Choroid plexus epithelial cell (primary cell): ENCODE results near the gene KLRC2.
"Not testable (repeated sequence)": the region's sequence is repeated elsewhere in the genome, so short reads cannot be mapped to it uniquely, and the experiment has no call there.

ENCODE experiments used
- DNase-seq: peaks from one replicate; pipeline ENCODE4 v3.0.0-alpha.2; 2010; ENCODE audit warnings: low read depth
- H3K4me3 ChIP-seq: 2 replicates; pipeline ENCODE4 v1.5.1; 2011; ENCODE audit warnings: low read depth, mild to moderate bottlenecking, control low read depth, low read length, moderate library complexity
- TF ChIP-seq, protein P1 (sequence below): conservative IDR thresholded peaks from 2 replicates; pipeline ENCODE4 v1.5.1; 2011; ENCODE audit warnings: low read depth, mild to moderate bottlenecking, control low read depth, inconsistent platforms, low read length, moderate library complexity

The KLRC2 gene

GRCh38 chr12:10453156-10453555, 17.3 kb upstream of the KLRC2 start, which contains the start of gene KLRC1:
TSS of gene KLRC1 (minus strand) at chr12:10453377. CDS start at chr12:10451156, 2,221 bp downstream.
- TF ChIP-seq, protein P1, sequence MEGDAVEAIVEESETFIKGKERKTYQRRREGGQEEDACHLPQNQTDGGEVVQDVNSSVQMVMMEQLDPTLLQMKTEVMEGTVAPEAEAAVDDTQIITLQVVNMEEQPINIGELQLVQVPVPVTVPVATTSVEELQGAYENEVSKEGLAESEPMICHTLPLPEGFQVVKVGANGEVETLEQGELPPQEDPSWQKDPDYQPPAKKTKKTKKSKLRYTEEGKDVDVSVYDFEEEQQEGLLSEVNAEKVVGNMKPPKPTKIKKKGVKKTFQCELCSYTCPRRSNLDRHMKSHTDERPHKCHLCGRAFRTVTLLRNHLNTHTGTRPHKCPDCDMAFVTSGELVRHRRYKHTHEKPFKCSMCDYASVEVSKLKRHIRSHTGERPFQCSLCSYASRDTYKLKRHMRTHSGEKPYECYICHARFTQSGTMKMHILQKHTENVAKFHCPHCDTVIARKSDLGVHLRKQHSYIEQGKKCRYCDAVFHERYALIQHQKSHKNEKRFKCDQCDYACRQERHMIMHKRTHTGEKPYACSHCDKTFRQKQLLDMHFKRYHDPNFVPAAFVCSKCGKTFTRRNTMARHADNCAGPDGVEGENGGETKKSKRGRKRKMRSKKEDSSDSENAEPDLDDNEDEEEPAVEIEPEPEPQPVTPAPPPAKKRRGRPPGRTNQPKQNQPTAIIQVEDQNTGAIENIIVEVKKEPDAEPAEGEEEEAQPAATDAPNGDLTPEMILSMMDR, result no peak
- DNase-seq, result peak; percentile 48
- H3K4me3 ChIP-seq, result no peak within 1 kb of the TSS

DNA sequence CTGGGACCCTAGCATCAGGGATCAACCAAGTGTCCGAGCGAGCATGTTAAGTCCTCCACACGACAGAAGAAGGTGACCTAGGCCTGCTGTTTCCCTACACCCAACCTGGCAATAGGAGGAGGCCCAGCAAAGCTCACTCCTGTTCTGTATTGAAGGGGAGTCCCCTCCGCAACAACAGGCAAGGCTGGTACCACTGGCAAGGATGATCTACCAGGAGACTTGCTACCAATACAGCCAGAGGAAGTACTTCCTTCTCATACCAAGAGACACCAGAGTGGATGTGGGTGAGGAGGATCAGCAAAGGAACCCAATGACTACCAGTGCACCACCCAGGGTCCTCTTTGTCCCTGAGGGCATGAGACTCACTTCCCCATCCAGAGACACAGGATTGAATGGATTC, 12.4 kb upstream of the KLRC2 start:
- DNase-seq, result no peak
- no peak overlapping the region for H3K4me3 ChIP-seq
- TF ChIP-seq, protein P1, result no peak

DNA sequence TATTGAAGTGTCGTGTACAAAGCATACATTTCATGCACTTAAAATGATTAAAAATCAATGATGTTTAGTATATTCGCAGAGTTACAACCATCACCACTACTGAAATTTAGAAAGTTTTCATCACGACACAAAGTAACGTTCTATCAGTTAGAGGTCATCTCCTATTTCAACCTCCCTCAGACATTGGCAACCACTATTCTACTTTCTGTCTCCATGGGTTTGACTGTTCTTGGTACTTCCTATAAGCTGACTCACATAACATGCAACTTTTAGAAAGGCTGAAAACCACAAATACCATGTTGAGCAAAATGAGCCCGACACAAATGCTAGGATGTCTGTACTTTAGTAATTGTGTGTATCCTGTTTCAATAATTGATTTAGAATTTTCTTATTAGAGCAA, 10.2 kb upstream of the KLRC2 start:
- H3K4me3 ChIP-seq, result not testable (repeated sequence)
- DNase-seq, result peak; percentile 67

GRCh38 chr12:10441144-10441543, 5.3 kb upstream of the KLRC2 start:
- not testable (repeated sequence) for DNase-seq

GRCh38 chr12:10439608-10440274, 3.9 kb upstream of the KLRC2 start:
- not testable (repeated sequence) for DNase-seq, H3K4me3 ChIP-seq

More at GRCh38 chr12:10441144-10441543, 5.3 kb upstream of the KLRC2 start:
- H3K4me3 ChIP-seq, result not testable (repeated sequence)

GRCh38 chr12:10437601-10438000, 1.8 kb upstream of the KLRC2 start:
- H3K4me3 ChIP-seq, DNase-seq: not testable (repeated sequence)

DNA sequence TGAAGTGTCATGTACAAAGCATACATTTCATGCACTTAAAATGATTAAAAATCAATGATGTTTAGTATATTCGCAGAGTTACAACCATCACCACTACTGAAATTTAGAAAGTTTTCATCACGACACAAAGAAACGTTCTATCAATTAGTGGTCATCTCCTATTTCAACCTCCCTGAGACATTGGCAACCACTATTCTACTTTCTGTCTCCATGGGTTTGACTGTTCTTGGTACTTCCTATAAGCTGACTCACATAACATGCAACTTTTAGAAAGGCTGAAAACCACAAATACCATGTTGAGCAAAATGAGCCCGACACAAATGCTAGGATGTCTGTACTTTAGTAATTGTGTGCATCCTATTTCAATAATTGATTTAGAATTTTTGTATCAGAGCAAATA, 5.2 kb downstream of the KLRC2 start:
- H3K4me3 ChIP-seq, result not testable (repeated sequence)
- DNase-seq, result peak; percentile 35

DNA sequence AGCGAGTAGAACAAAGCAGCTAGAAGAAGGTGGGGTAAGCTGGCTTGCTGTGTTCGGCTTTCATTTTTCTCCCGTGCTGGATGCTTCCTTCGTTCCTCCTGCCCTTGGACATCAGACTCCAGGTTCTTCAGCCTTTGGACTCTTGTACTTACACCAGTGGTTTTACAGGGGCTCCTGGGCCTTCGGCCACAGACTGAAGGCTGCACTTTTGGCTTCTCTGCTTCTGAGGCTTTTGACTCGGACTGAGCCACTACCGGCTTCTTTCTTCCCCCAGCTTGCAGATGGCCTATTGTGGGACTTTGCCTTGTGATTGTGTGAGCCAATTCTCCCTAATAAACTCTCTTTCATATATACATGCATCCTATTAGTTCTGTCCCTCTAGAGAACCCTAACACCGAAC, 9.9 kb downstream of the KLRC2 start:
- not testable (repeated sequence) for H3K4me3 ChIP-seq, DNase-seq

- DNase-seq, result peak; percentile 11
- H3K4me3 ChIP-seq, result not testable (repeated sequence)
Measured at GRCh38 chr12:10424260-10424899, 11.4 kb downstream of the KLRC2 start.

DNA sequence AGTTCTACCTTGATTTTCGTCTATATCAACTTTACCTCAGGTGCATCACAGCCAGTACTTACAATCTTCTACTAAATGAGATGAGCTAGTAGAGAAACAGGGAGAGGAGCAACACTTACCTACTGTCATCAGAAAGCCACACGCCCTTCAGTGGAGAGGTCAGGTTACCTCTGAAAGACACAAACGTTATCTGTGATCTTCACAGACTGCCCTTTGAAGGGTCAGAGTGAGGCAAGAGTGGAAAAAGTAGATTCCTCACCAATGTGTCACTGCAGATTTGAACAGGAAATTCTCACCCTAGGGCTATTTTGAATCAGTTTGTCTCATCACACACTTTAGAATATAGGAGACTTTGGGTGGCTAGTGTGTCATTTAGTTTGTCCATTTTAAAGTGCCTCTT, 13.7 kb downstream of the KLRC2 start:
- not testable (repeated sequence) for DNase-seq, H3K4me3 ChIP-seq

GRCh38 chr12:10420334-10420733, 15.5 kb downstream of the KLRC2 start, which contains the start of gene KLRC3:
TSS of gene KLRC3 (minus strand) at chr12:10420595. CDS start at chr12:10420550, 45 bp downstream.
- peak; percentile 50 for DNase-seq
- peak within 1 kb of the TSS; percentile 42 for H3K4me3 ChIP-seq

DNA sequence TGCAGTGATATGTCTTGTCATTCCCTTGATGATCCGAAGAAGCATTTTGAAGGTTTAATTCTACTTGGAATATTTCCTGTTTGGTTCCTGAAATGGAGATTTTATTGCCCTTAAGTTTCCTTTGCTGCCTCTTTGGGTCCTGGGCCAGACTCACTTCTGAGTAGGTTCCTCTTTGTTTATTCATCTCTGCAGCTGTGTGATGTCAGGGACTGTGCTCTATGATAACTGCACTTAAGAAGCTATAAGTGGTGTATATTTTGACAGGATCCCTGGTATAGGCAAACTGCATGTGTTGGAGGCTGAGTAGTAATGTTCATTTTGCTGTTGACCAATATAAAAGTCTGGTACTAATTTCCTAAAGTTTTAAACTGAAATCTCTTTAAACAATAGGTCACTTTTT, 26.4 kb downstream of the KLRC2 start, which contains the start of gene KLRC4:
Gene KLRC4 (minus strand): TSS at position 366 of the 400 bp plus-strand sequence. CDS start 182 bp downstream, at position 184.
- TF ChIP-seq, protein P1, result no peak
- no peak within 1 kb of the TSS for H3K4me3 ChIP-seq
- peak; percentile 95 for DNase-seq
